GM18951 (cell line): Measurements from ENCODE around the gene STK17B.
A peak's percentile ranks its signal among the peaks of the same experiment; 100 is the strongest.
"Not testable (repeated sequence)": the region's sequence is repeated elsewhere in the genome, so short reads cannot be mapped to it uniquely, and the experiment has no call there.

ENCODE experiments used
- POLR2A ChIP-seq: IDR thresholded peaks from 4 replicates; pipeline ENCODE4 v1.6.1; 2011; ENCODE audit warnings: mild to moderate bottlenecking; ENCODE audit not compliant: insufficient read length, insufficient read depth; ENCODE audit errors: extremely low read depth
- in situ Hi-C: fragments of 300-500 bp; cut with MboI; formaldehyde crosslinking; loops from one replicate; pipeline ENCODE4 v1.12.0; 2022; ENCODE audit warnings: low sequenced_read_pairs, mixed read lengths, inconsistent platforms; ENCODE audit not compliant: unreplicated experiment

Gene STK17B

DNA sequence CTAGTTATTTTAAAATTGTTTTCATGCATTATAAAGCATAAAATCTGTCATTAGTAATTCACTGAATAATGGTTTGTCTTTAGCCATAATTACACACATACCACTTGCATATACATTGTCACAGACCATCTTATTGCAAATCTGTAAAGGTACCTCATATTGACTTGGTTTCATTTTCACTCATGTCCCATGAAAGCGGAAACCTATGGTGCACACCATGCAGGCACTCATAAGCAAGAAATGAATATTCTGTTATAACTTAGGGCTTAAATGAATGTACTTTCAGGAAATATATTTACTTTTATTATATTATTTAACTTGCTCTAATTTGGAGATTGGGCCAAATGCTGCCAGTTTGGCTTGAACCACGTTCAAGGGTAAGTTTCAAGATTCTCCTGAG, 29.2 kb upstream of the STK17B start:
- in situ Hi-C loops: no loop called here
- TF ChIP-seq POLR2A: no peak

DNA sequence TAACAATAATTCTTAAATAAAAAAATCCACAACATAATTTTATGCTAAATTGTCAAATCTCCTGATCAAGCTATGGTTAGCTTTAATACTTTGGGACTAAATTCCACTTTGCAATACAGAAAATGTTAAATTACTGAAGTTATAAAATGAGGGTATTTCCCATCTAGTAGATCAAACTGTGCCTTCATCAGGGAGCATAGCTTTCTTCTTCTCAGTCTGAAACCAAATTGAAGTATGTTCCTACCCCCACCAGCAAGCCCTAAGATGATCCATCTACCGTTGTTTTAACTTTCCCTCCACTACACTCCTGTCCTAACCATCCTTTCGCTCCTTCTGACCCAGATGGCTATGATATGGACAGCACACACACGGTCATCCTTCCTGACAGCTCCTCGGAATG, 24.4 kb upstream of the STK17B start:
- TF ChIP-seq POLR2A: no peak
- in situ Hi-C loops: no loop called here

DNA sequence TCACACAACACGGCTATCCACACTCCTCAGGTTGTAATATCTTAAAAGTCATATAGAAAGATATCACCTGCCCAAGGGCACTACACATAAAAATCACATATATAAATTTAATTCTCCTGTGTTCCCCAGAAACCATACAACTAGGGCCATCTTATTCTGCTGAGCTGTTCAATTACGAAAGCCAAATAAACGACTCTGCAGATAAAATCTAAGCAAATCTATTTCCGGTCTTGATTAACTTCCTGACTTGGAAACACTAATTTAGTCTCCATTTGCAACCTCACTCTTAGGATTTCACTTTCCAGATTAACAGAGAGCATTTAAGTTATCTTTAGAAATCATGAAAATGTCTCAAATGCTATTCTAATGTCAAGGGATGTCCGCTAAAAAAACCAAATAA, 23.9 kb upstream of the STK17B start:
- TF ChIP-seq POLR2A: no peak
- in situ Hi-C loops: no loop called here

DNA sequence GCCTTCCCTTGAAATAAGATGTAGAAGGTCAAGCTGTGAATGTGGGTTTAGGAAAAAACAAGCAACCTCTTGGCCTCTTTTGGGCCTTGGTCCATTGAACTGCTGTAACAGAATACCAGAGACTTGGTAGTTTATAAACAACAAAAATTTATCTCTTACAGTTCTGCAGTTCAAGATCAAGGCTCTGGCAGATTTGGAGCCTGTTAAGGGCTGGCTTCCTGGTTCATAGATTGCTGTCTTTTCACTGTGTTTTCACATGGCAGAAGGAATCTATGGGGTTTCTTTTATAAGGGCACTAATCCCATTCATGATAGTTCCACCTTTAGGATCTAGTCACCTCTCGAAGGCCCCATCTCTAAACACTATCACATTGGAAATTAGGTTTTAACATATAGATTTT, 20.2 kb upstream of the STK17B start:
- no peak for TF ChIP-seq POLR2A
- in situ Hi-C loops: no loop called here

DNA sequence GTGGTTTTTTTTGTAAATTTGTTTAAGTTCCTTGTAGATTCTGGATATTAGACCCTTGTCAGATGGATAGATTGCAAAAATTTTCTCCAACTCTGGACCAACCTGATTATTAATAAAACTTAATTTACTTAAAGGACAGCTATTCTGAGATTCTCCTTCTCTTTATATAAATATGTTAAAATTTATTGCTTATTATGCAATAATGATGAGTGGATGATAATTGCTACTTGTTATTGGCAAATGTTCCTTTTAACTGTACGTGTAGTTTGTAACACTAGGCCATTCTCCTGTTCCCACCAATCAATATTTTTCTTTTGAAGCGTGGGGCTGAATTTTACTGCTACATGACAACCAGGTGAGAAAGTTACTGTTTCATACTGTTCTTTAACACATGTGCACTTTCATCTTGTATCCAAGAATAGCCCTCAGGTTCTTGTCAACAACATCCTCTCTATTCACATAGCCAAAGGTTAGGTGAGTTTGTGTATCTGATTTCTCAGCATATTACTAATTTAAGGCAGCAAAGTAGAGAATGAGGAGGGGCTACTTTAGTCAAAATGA, 16.6 kb upstream of the STK17B start:
- in situ Hi-C loops: no loop called here

DNA sequence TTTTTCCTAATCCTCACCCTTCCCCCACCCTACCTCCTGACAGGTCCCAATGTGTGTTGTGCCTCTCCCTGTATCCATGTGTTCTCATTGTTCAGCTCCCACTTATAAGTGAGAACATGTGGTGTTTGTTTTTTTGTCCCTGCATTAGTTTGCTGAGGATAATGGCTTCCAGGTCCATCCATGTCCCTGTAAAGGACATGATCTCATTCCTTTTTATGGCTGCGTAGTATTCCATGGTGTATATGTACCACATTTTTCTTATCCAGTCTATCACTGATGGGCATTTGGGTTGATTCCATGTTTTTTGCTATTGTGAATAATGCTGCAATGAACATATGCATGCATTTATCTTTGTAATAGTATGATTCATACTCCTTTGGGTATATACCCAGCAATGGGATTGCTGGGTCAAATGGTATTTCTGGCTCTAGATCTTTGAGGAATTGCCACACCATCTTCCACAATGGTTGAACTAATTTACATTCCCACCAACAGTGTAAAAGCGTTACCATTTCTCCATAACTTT, 15.9 kb upstream of the STK17B start:
- in situ Hi-C loops: not testable (repeated sequence)

More for the DNA sequence above, 16.6 kb upstream of the STK17B start:
- TF ChIP-seq POLR2A: no peak

DNA sequence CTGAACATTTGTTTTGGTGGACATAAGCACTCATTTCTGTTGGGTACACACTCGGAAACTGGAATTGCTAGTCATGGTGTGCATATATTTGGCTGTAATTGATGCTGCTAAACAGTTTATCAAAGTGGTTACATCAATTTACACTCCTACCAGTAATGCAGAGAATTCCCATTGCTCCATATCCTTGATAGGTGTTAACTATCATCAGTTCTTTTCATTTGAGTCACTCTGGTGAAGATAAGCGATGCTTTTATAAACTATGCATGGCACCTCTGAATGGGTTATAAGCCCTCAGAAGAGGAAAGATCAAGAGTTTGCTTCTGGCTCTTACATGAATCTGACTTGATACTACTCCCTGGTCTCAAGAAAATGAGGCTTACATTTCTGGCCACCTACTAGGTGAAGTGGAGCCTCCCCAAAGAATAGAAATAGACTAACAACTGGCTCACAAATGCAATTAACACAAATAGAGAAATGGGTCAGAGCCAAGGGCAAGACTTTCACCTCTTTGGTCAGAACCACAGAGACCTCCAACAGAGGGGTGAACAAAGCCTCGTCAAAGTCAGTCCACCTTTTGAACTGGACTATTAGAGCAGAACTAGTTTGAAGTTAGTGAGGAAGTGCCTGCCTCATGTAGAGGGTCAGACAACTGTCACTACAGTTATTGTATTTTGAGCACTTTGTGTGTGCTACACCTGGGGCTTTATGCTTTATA, 15.0 kb upstream of the STK17B start:
- in situ Hi-C loops: no loop called here
- no peak for TF ChIP-seq POLR2A

DNA sequence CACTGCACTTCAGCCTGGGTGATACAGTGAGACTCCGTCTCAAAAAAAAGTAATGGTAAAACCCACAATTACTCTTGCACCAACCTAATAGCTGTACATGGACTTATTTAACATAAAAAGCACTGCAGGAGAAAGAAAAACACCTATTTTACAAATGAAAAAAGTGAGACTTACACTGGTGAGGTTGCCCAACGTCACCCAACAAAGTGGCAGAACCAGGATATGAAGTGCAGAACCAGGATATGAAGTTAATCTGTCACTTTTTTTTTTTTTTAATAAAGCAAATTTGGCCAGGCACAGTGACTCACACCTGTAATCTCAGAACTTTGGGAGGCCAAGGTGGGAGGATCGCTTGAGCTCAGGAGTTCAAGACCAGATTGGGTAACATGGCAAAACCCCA, 13.5 kb upstream of the STK17B start:
- in situ Hi-C loops: no loop called here
- TF ChIP-seq POLR2A: no peak

DNA sequence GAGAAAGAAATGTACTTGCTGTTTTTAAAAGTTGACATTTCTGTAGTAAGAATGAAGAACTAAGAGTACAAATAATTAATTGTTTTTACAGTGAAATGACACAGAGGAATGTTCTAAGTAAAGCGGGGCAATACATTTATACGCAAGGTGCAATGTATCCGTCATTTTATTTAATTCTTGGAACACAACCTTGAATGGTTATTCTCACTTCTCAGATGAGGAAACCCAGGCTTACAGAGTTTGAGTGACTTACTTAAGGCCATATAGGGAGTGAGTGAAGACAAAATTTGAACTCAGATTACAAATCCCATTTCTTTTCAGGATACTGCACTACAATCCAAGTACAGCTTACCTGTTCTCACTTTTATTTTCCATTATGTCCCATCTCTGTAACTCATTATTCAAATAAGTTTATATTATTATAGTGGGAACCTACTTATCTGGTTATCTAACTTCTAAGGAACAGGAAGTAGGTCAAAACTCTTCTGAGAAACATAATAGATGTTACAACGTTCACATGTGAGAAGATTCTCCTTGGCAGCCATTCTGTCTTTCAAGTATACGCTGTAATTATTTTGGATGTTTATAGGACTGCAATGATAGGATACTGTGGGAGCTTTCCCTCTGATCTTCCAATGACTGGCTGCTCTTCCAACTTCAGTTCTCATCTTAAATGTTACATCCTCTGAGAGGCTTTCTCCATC, 12.3 kb upstream of the STK17B start:
- no peak for TF ChIP-seq POLR2A
- in situ Hi-C loops: no loop called here

DNA sequence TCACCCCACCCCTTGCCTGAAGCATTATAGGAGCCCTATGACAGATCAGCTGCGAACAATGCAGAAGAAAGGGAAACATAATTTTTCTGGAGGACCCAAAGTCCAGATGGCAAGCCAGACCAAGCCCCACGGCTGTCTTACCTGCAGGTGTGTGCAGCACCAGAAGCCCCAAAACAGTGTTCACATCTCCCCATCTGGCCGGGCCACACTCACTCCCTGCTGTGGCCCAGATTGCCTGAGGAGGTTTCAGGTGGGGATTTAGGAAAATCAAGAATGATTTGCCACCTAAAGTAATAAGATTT, 11.7 kb upstream of the STK17B start:
- no peak for TF ChIP-seq POLR2A
- in situ Hi-C loops: no loop called here

DNA sequence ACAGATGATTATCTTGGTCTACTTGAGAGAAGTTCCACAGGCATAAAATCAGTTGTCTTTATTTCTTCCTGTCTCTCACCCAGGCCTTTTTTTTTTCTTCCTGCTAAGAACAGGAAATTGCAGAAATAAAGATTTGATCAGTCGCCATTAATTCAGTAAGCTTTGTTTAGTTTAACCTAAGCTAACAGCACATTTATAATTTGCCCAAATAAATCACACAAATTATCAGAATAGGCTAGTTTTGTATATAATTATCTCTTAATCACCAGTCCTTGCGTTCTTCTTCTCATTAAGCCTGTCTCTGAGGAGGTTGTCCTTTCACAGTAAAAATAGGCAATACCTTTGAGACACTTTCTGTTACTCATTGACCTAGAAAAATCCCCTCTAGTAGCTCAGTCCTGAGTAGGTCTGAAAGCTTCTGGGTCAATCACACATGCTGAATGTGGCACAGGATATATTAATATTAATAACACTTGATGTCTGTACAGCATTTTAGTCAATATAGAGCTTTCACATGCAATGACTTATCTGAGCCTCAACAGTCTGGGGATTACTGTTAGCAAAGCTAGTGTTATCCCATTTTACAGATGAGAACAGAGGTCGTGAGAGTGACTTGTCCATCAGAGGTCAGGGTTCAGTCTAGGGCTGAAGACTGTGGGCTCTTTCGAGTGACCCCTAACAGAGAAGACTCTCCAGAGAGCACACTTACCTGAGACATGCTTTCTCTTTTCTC, 11.2 kb upstream of the STK17B start:
- peak; percentile 24 for TF ChIP-seq POLR2A
- in situ Hi-C loops: no loop called here

DNA sequence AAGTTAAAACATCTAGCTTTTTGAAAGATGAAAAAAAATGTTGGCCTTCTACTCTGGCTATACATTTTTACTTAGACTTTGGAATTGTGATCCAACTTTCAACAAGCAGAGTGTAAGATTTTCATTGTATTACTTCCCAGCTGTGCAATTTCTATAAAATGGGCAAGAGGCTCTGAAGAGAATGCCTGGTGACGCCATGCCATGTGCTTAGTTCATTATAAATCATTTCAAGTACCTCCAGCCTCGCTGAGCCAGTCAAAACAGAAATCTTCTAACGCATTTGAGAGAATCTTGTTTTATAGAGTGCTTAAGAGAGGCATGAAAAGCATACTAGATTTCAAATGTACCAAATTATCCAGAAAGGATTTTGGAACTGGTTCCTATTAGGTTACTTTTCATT, 10.1 kb upstream of the STK17B start:
- TF ChIP-seq POLR2A: no peak
- in situ Hi-C loops: no loop called here

DNA sequence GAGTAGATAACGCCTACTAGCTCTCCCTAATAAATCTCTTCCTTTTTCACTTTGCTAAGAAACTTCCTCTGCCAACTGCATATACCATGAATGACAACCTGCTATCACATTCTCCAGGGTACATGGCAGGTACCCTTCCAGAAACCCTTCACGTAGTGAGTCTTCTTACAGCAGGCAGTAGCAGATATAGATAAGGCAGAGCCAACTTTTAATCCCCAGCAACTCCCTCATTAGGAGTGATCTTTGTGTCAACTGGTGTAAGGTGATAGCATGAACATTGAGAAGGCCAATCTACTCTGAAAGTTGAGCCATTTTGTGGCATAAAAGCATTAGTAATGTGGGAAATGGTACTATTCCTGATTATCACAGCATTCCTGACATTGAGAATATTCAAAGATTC, 5.7 kb upstream of the STK17B start:
- no peak for TF ChIP-seq POLR2A
- in situ Hi-C loops: no loop called here
